Mesenchymal stem cell (in vitro differentiated cells and primary cell): Measurements from ENCODE around the gene TMEM151B.

ENCODE experiments used
- DNase-seq: peaks from one replicate; pipeline ENCODE4 v3.0.0-alpha.2; 2013
- H2AFZ ChIP-seq: one replicate; pipeline ENCODE4 v1.6.1; 2013; ENCODE audit warnings: low read depth, mild to moderate bottlenecking, control low read depth, inconsistent platforms, low read length, moderate library complexity
- H2AK5ac ChIP-seq: 2 replicates; pipeline ENCODE4 v1.6.1; 2013; ENCODE audit warnings: low read length, moderate library complexity, mild to moderate bottlenecking, inconsistent platforms; ENCODE audit not compliant: severe bottlenecking
- H2BK120ac ChIP-seq: one replicate; pipeline ENCODE4 v1.6.1; 2013; ENCODE audit warnings: low read depth, mild to moderate bottlenecking, inconsistent platforms, low read length, moderate library complexity
- H2BK12ac ChIP-seq, 2 experiments: one replicate each; pipeline ENCODE4 v1.6.1; 2013; ENCODE audit warnings: inconsistent platforms in 2 of 2, low read length in 2 of 2, mild to moderate bottlenecking in 2 of 2, moderate library complexity in 2 of 2, control low read depth in 1 of 2
- H2BK15ac ChIP-seq: one replicate; pipeline ENCODE4 v1.6.1; 2013; ENCODE audit warnings: mild to moderate bottlenecking, low read depth, inconsistent platforms; ENCODE audit not compliant: poor library complexity, severe bottlenecking
- H2BK5ac ChIP-seq: 2 replicates; pipeline ENCODE4 v1.6.1; 2013; ENCODE audit warnings: low read depth, mild to moderate bottlenecking, low read length, control low read depth, inconsistent platforms; ENCODE audit not compliant: poor library complexity, severe bottlenecking
- H3K14ac ChIP-seq, 2 experiments: one replicate each; pipeline ENCODE4 v1.6.1; 2013; ENCODE audit warnings: inconsistent platforms in 2 of 2, low read length in 2 of 2, control low read depth in 1 of 2, mild to moderate bottlenecking in 1 of 2, moderate library complexity in 1 of 2
- H3K18ac ChIP-seq, 2 experiments: one replicate each; pipeline ENCODE4 v1.6.1; 2013; ENCODE audit warnings: inconsistent platforms in 2 of 2, low read length in 2 of 2, control low read depth in 1 of 2, low read depth in 1 of 2, mild to moderate bottlenecking in 1 of 2
- H3K23ac ChIP-seq, 2 experiments: one replicate each; pipeline ENCODE4 v1.6.1; 2013; ENCODE audit warnings: inconsistent platforms in 2 of 2, low read length in 2 of 2, mild to moderate bottlenecking in 2 of 2, moderate library complexity in 2 of 2, control low read depth in 1 of 2
- H3K27ac ChIP-seq: 2 replicates; pipeline ENCODE4 v1.5.1; 2013; ENCODE audit warnings: mild to moderate bottlenecking, moderate library complexity, low read length, control low read depth, inconsistent platforms; ENCODE audit not compliant: poor library complexity, severe bottlenecking
- H3K27me3 ChIP-seq, 2 experiments: 2 replicates each; pipeline versions ENCODE4 v1.6.1 to v1.7.0; 2013; ENCODE audit warnings: low read length in 2 of 2, mild to moderate bottlenecking in 2 of 2, moderate library complexity in 2 of 2, control low read depth in 1 of 2, inconsistent platforms in 1 of 2; ENCODE audit not compliant: control insufficient read depth in 1 of 2, insufficient read depth in 1 of 2
- H3K36me3 ChIP-seq, 2 experiments: 2 replicates each; pipeline versions ENCODE4 v1.6.1 to v1.7.0; 2013; ENCODE audit warnings: low read length in 2 of 2, control low read depth in 1 of 2, inconsistent platforms in 1 of 2, low read depth in 1 of 2, mild to moderate bottlenecking in 1 of 2; ENCODE audit not compliant: insufficient read depth in 2 of 2, control insufficient read depth in 1 of 2
- H3K4ac ChIP-seq, 2 experiments: one replicate each; pipeline ENCODE4 v1.6.1; 2013; ENCODE audit warnings: inconsistent platforms in 2 of 2, low read length in 2 of 2, mild to moderate bottlenecking in 2 of 2, moderate library complexity in 2 of 2, control low read depth in 1 of 2, low read depth in 1 of 2
- H3K4me1 ChIP-seq: 2 replicates; pipeline ENCODE4 v1.6.1; 2013; ENCODE audit warnings: low read depth, low read length, control low read depth; ENCODE audit not compliant: control insufficient read depth, insufficient read depth
- H3K4me2 ChIP-seq: 2 replicates; pipeline ENCODE4 v1.6.1; 2013; ENCODE audit warnings: low read length, mild to moderate bottlenecking, inconsistent platforms; ENCODE audit not compliant: poor library complexity, severe bottlenecking
- H3K4me3 ChIP-seq, 2 experiments: 2 replicates each; pipeline versions ENCODE4 v1.5.1 to v1.7.0; 2013; ENCODE audit warnings: low read length in 2 of 2, mild to moderate bottlenecking in 2 of 2, control low read depth in 1 of 2, low read depth in 1 of 2; ENCODE audit not compliant: insufficient read depth in 1 of 2
- H3K79me1 ChIP-seq: replicated peaks from 2 replicates; pipeline ENCODE4 v1.6.1; 2013; ENCODE audit warnings: mild to moderate bottlenecking, control low read depth, low read length, inconsistent platforms; ENCODE audit not compliant: poor library complexity, severe bottlenecking
- H3K9ac ChIP-seq: 2 replicates; pipeline ENCODE4 v1.7.0; 2013; ENCODE audit warnings: mild to moderate bottlenecking, low read length, moderate library complexity
- H3K9me3 ChIP-seq: 2 replicates; pipeline ENCODE4 v1.7.0; 2013; ENCODE audit warnings: mild to moderate bottlenecking, low read length; ENCODE audit not compliant: control insufficient read depth
- H4K8ac ChIP-seq: one replicate; pipeline ENCODE4 v1.6.1; 2013; ENCODE audit warnings: inconsistent platforms, mild to moderate bottlenecking, low read length, moderate library complexity
- H4K91ac ChIP-seq: one replicate; pipeline ENCODE4 v1.6.1; 2013; ENCODE audit warnings: mild to moderate bottlenecking, low read length, inconsistent platforms
- WGBS: methylation state at CpG from one replicate; pipeline ENCODE4 v1.1.7; 2013; ENCODE audit warnings: mixed read lengths; 5-methylcytosine and 5-hydroxymethylcytosine counted together

TMEM151B gene

DNA sequence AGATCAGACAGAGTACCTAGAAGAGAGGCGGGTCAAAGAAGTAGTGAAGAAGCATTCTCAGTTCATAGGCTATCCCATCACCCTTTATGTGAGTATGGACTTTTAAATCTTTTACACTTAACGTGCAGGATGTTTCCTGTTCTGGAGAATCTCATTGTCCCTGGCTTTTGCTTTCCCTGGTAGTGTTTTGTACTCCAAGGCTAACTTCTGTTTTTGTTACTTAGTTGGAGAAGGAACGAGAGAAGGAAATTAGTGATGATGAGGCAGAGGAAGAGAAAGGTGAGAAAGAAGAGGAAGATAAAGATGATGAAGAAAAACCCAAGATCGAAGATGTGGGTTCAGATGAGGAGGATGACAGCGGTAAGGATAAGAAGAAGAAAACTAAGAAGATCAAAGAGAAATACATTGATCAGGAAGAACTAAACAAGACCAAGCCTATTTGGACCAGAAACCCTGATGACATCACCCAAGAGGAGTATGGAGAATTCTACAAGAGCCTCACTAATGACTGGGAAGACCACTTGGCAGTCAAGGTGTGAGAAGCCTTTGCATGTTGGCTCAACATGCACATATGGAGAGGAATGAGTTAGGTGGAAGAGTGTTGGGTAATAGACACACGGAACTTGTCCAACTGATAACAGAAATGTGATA lies 20.1 kb upstream of the TMEM151B start:
- Histone ChIP-seq H3K4me3 (no peak overlapping the region), H3K4ac (no peak overlapping the region), H3K23ac (no peak overlapping the region), H3K27ac (no peak overlapping the region), H4K91ac (no peak overlapping the region), H4K8ac (no peak overlapping the region), H2BK12ac (no peak overlapping the region), H3K9ac (no peak overlapping the region), H2AK5ac (no peak overlapping the region), H3K18ac (no peak overlapping the region), H3K4me1 (peaks cover 22% of the 10 kb centered on the region), H3K4me2 (no peak overlapping the region), H3K14ac (no peak overlapping the region), H3K79me1 (peaks cover 2% of the 10 kb centered on the region), H2BK120ac (no peak overlapping the region), H3K36me3 (peaks cover 41 to 68% of the 10 kb centered on the region in 2 experiments), H3K9me3 (no peaks in the 10 kb centered on the region), H2BK5ac (no peak overlapping the region), H2AFZ (no peak overlapping the region), H2BK15ac (no peak overlapping the region), H3K27me3 (no peaks in the 10 kb centered on the region)
- 81% methylated on average over 2 of the region's 6 CpGs for WGBS
- DNase-seq: no peak

DNA sequence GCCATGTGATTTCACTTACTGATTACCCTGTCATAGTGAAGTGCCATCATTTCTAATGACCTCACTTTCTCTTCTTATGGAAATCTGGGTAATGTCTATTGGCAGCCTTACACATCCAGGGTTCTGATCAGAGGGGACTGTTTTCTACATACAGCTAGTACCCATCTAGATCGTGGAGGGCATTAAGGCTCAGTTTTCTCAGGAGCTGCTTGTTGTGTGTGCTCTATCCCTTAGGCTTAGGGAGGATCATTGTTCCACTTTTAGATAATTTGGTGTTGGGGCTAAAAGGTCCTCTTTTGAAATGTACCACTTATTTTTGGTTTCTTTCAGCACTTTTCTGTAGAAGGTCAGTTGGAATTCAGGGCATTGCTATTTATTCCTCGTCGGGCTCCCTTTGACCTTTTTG lies 19.5 kb upstream of the TMEM151B start:
- Histone ChIP-seq H3K9me3 (no peaks in the 10 kb centered on the region), H3K27me3 (no peaks in the 10 kb centered on the region), H2BK15ac (no peak overlapping the region), H3K4ac (no peak overlapping the region), H2BK120ac (no peak overlapping the region), H3K18ac (no peak overlapping the region), H3K4me2 (no peak overlapping the region), H3K4me3 (no peak overlapping the region), H3K14ac (no peak overlapping the region), H2AK5ac (no peak overlapping the region), H3K79me1 (peaks cover 2% of the 10 kb centered on the region), H2BK5ac (no peak overlapping the region), H4K8ac (no peak overlapping the region), H3K27ac (no peak overlapping the region), H3K4me1 (peaks cover 23% of the 10 kb centered on the region), H3K23ac (no peak overlapping the region), H2BK12ac (no peak overlapping the region), H3K36me3 (peaks cover 44 to 73% of the 10 kb centered on the region in 2 experiments), H2AFZ (no peak overlapping the region), H4K91ac (no peak overlapping the region), H3K9ac (no peak overlapping the region)
- 100% methylated on average over 3 of the region's 3 CpGs for WGBS
- DNase-seq: no peak

- no peak overlapping the region for H3K23ac ChIP-seq
- no peak overlapping the region for H2AFZ ChIP-seq
- no peak overlapping the region for H2BK15ac ChIP-seq
- H2AK5ac ChIP-seq: no peak overlapping the region
- no peak for DNase-seq
- H3K9me3 ChIP-seq: no peaks in the 10 kb centered on the region
- no peak overlapping the region for H2BK12ac ChIP-seq
- no peaks in the 10 kb centered on the region for H3K79me1 ChIP-seq
- H4K91ac ChIP-seq: no peak overlapping the region
- no peak overlapping the region for H4K8ac ChIP-seq
- no peak overlapping the region for H3K4me3 ChIP-seq
- H3K36me3 ChIP-seq: peaks cover 44 to 76% of the 10 kb centered on the region in 2 experiments
- no peak overlapping the region for H3K4me2 ChIP-seq
- H3K4ac ChIP-seq: no peak overlapping the region
- H3K27ac ChIP-seq: no peak overlapping the region
- H3K18ac ChIP-seq: no peak overlapping the region
- peaks cover 23% of the 10 kb centered on the region for H3K4me1 ChIP-seq
- no peak overlapping the region for H3K14ac ChIP-seq
- H2BK120ac ChIP-seq: no peak overlapping the region
- no peaks in the 10 kb centered on the region for H3K27me3 ChIP-seq
- H3K9ac ChIP-seq: no peak overlapping the region
- H2BK5ac ChIP-seq: no peak overlapping the region
- 98% methylated on average over 14 of the region's 14 CpGs for WGBS
Observed at GRCh38 chr6:44251576-44252524, 18.4 kb upstream of the TMEM151B start.
